ENCODE measurements around the gene RYR2.

DNA sequence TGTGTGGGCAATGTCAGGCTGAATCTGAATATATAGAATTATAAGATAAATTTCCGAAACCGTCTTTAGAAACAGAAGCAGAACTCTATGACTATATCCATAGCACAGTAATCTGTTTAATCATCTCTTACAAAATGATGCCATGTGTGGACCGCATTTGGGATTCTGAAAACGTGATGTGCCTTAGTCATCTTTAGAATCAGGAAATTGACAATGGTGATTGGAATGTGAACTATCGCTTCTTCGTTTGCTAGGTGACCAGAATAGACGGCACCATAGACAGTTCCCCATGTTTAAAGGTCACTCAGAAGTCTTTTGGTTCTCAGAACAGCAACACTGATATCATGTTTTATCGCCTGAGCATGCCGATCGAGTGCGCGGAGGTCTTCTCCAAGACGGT is 548.4 kb downstream of the RYR2 start:
- TF ChIP-seq, protein P1, sequence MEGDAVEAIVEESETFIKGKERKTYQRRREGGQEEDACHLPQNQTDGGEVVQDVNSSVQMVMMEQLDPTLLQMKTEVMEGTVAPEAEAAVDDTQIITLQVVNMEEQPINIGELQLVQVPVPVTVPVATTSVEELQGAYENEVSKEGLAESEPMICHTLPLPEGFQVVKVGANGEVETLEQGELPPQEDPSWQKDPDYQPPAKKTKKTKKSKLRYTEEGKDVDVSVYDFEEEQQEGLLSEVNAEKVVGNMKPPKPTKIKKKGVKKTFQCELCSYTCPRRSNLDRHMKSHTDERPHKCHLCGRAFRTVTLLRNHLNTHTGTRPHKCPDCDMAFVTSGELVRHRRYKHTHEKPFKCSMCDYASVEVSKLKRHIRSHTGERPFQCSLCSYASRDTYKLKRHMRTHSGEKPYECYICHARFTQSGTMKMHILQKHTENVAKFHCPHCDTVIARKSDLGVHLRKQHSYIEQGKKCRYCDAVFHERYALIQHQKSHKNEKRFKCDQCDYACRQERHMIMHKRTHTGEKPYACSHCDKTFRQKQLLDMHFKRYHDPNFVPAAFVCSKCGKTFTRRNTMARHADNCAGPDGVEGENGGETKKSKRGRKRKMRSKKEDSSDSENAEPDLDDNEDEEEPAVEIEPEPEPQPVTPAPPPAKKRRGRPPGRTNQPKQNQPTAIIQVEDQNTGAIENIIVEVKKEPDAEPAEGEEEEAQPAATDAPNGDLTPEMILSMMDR (IDR thresholded peaks at IDR 0.05) = no peak
- no peak for TF ChIP-seq USF1 (IDR thresholded peaks at IDR 0.05; ENCODE audit: borderline replicate concordance, low read depth)
- TF ChIP-seq IRF3 (IDR thresholded peaks at IDR 0.05; ENCODE audit: low read depth, low read length) = no peak
- no peak for TF ChIP-seq FOSL2 (IDR thresholded peaks at IDR 0.05; ENCODE audit: borderline replicate concordance, low read depth)
- no peak for TF ChIP-seq PBX3 (IDR thresholded peaks at IDR 0.05)
- TF ChIP-seq MXI1 (IDR thresholded peaks at IDR 0.05; ENCODE audit: low read depth, low read length) = no peak
- no peak for TF ChIP-seq JUND (IDR thresholded peaks at IDR 0.05)
- TF ChIP-seq POLR2AphosphoS5 (IDR thresholded peaks at IDR 0.05; ENCODE audit: low read depth, low read length) = no peak
- TF ChIP-seq, protein P2, sequence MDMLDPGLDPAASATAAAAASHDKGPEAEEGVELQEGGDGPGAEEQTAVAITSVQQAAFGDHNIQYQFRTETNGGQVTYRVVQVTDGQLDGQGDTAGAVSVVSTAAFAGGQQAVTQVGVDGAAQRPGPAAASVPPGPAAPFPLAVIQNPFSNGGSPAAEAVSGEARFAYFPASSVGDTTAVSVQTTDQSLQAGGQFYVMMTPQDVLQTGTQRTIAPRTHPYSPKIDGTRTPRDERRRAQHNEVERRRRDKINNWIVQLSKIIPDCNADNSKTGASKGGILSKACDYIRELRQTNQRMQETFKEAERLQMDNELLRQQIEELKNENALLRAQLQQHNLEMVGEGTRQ (IDR thresholded peaks at IDR 0.05; ENCODE audit: borderline replicate concordance, low read depth, low read length) = no peak
- TF ChIP-seq REST (IDR thresholded peaks at IDR 0.05; ENCODE audit: low read depth, low read length) = no peak

All from SK-N-SH (cell line).